Activated CD4-positive, alpha-beta T cell treated with anti-CD3 and anti-CD28 coated beads, Interleukin-2, amount 10 ng/mL, durations not matched to agents 7 days and 5 days (primary cell): ENCODE results near the gene FUCA1. TPM values are rescaled to one million over a fixed set of nuclear protein-coding genes. Genes with fewer than 3 reads are reported as not detected.

Experiments
- CTCF ChIA-PET: fragments of 350-600 bp; sonication (Branson Sonifier 250); formaldehyde crosslinking; loops from one replicate; lab custom pipeline; 2021; ENCODE audit warnings: antibody characterized with exemption; lab: Charles Lee
- POLR2A ChIA-PET: fragments of 350-600 bp; sonication (Branson Sonifier 250); formaldehyde crosslinking; loops from one replicate; lab custom pipeline; 2021; ENCODE audit warnings: antibody characterized with exemption; lab: Charles Lee
- DNase-seq: peaks from one replicate; pipeline ENCODE4 v3.0.0-alpha.2; 2020
- H3K27ac Mint-ChIP-seq: one replicate; pipeline ENCODE4 v1.8.0; 2021; ENCODE audit warnings: mild to moderate bottlenecking, moderate library complexity, mixed read lengths
- H3K27me3 Mint-ChIP-seq: one replicate; pipeline ENCODE4 v1.8.0; 2021; ENCODE audit warnings: mixed read lengths
- H3K36me3 Mint-ChIP-seq: one replicate; pipeline ENCODE4 v1.8.0; 2021; ENCODE audit warnings: low read depth, mixed read lengths
- H3K4me1 Mint-ChIP-seq: one replicate; pipeline ENCODE4 v1.8.0; 2021; ENCODE audit warnings: mixed read lengths
- H3K4me3 Mint-ChIP-seq: one replicate; pipeline ENCODE4 v1.8.0; 2021; ENCODE audit warnings: mild to moderate bottlenecking, moderate library complexity, mixed read lengths
- H3K9me3 Mint-ChIP-seq: one replicate; pipeline ENCODE4 v1.8.0; 2021; ENCODE audit warnings: mixed read lengths
- total RNA-seq, 2 experiments: library from RNA; stranded (reverse); gene quantifications; one replicate each; pipeline ENCODE4 v1.2.3, GENCODE V29; 2021

FUCA1 gene
- total RNA-seq, result 1 to 10 TPM; 5.8 to 6.1 TPM

DNA sequence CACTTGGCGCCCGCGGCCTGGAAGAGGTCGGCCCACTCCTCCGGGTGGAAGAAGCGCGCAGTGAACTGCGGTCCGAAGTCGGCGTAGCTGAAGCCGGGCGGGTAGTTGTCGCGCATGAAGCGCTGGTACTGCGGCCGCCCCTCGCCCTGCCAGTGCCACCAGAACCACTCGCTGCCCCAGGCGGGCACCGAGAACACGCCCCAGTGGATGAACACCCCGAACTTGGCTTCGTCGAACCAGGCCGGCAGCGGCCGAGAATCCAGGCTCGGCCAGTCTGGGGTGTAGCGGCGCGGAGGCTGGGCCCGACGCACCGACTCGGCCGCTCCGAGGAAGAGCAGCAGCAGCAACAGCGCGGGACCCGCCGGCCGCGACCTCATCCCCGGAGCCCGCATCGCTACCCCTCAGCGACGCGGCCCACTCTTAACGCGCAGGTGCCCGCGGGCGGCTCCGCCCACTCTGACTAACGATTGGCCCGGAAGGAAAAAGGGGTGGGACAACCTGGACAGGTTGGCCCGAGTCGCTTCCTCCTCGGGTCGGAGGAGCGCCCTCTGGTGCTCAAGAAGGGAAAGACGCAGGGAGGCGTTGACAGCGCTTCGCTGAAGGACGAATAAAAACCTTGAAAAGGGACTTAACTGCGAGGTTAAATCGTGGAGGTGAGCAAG, at the start of gene FUCA1:
Gene FUCA1, minus strand, starts transcription at position 396 of the 662 bp plus-strand sequence. Its CDS starts 4 bp downstream, at position 392.
- Mint-ChIP-seq H3K4me3 (peak within 1 kb of the TSS; percentile 76), H3K36me3 (peaks cover 4% of the 10 kb centered on the region), H3K27ac (peak within 1 kb of the TSS; percentile 78), H3K4me1 (peaks cover 31% of the 10 kb centered on the region), H3K9me3 (no peaks in the 10 kb centered on the region), H3K27me3 (peaks cover 4% of the 10 kb centered on the region)
- peak; percentile 95 for DNase-seq
- ChIA-PET CTCF (interaction anchor here (0.9 to 2.1 kb wide), 2 partner anchors 12 to 58 kb away, joined by 3 to 6 read pairs; no protein-coding TSS in a partner anchor), POLR2A (no interaction called here)

DNA sequence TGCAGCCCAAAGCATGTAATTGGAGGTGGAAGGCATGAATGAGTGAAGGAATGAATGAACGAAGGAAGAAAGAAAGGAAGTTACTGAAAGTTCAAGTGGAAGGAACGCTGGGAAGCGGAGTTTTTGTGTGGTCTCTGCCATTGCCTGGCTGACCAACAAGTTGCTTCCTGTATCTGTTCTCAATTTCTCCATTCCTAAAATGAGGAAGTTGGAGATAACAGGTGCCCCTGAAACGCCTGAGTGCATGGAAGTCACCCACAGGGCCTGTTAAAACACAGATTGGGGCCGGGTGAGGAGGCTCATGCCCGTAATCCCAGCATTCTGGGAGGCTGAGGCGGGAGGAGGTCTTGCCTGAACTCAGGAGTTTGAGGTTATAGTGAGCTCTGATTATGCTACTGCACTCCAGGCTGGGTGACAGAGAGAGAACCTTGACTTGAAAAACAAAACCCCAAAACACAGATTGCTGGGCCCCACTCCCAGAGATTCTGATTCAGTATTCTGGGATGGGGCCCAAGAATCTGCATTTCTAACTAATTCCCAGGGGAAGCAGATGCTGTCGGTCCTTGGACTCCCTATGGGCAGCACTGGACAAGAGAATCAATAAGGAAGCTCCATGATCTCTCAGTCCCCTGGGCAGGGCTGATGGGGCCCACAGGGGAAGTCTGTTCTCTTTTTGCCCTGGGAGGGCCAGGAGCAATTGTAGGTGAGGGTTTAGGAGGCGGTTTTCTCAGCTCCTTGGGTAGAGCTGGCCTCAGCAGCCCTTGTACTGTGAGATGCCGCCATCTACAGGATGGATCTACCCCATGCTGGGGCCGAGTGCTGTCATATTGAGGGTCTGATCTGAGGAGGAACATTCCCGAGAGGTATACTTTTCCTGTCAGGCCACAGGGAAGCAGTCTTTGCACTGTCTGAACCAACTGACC, 48.4 kb upstream of the FUCA1 start:
- CTCF ChIA-PET, result interaction anchor here (0.6 to 2.6 kb wide), 16 partner anchors 11 to 330 kb away, joined by 3 to 16 read pairs (median 3); partner anchors contain the start of gene PITHD1
- H3K4me3 Mint-ChIP-seq, result no peak overlapping the region
- peaks cover 31% of the 10 kb centered on the region for H3K4me1 Mint-ChIP-seq
- POLR2A ChIA-PET, result no interaction called here
- H3K36me3 Mint-ChIP-seq, result no peaks in the 10 kb centered on the region
- no peaks in the 10 kb centered on the region for H3K9me3 Mint-ChIP-seq
- no peaks in the 10 kb centered on the region for H3K27me3 Mint-ChIP-seq
- DNase-seq, result peak; percentile 64
- H3K27ac Mint-ChIP-seq, result no peak overlapping the region

DNA sequence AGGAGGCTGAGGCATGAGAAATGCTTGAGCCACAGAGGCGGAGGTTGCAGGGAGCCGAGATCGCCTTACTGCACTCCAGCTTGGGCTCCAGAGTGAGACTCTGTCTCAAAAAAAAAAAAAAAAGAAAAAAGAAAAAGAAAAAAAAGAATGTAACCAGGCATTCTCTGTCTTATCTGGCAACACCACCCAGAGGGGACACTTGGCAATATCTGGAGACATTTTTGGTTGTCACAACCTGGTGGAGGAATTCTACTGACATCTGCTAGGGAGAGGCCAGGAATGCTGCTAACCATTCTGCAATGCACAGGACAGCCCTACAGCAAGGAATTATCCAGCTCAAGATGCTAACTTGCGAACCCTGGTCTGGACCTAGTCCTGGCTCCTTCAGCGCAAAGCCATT, 47.4 kb upstream of the FUCA1 start:
- no peak for DNase-seq
- Mint-ChIP-seq H3K27ac (no peak overlapping the region), H3K9me3 (no peaks in the 10 kb centered on the region), H3K36me3 (no peaks in the 10 kb centered on the region), H3K4me3 (no peak overlapping the region), H3K4me1 (peaks cover 41% of the 10 kb centered on the region), H3K27me3 (no peaks in the 10 kb centered on the region)
- ChIA-PET CTCF (interaction anchor here (2.2 to 2.6 kb wide), 2 partner anchors 105 to 108 kb away, joined by 4 to 16 read pairs; no protein-coding TSS in a partner anchor), POLR2A (no interaction called here)

DNA sequence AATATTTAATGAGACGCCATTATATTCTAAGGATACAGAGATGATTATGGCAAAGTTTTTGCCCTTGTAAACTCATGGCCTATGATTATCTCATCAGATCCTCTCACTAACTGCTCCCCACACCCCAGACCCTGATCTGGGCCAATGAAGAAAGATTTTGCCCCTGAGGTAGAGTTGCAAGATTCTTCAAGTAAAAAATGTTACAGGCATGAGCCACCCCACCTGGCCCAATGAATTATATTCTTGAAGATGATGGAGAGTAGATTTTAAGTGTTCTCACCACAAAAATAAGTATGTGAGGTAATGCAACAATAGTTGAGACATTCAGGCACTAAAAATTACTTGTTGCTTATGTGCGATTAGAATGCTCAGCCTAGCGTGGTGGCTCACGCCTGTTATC, 46.8 kb upstream of the FUCA1 start:
- no peak for DNase-seq
- CTCF ChIA-PET, result interaction anchor here (2.6 kb wide), 1 partner anchor 105 kb away, joined by 16 read pairs; no protein-coding TSS in a partner anchor
- POLR2A ChIA-PET, result no interaction called here
- no peak overlapping the region for H3K27ac Mint-ChIP-seq
- no peaks in the 10 kb centered on the region for H3K36me3 Mint-ChIP-seq
- H3K9me3 Mint-ChIP-seq, result no peaks in the 10 kb centered on the region
- peaks cover 43% of the 10 kb centered on the region for H3K4me1 Mint-ChIP-seq
- H3K27me3 Mint-ChIP-seq, result no peaks in the 10 kb centered on the region
- no peak overlapping the region for H3K4me3 Mint-ChIP-seq

DNA sequence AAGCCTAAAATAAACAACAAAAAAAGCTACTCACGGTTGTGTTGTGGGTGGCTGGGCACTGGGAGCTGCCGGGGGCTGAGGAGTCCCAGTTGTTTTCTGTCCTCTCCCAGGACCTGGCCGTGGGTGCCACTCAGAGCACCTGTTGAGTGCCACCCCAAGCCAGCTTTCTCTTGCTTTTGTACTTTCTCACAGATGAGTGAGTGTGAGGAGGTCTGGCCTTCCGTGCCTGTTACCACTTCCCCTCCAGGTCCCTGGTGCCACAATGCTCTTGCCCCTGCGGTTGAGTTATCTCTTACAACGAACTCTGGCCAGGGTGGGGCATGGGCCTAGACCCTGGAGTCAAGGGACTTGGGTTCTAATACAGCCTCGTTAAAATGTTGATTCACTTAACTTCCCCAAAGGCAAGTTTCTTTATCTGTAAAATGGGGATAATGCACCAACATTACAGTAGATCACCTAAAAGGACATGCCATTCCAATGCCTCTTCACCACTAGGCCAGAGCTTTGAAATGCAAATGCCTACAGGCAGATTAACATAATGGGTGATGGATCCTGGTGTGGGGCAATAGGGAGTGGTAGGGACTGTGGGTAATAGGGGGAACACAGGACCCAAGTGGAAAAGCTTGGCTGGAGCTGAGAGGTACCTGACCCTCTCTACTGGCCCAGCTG, 45.3 kb upstream of the FUCA1 start, which contains the start of gene CNR2:
Gene CNR2, minus strand, starts transcription at position 151 of the 669 bp plus-strand sequence. CDS start 37,745 bp downstream, outside the sequence.
- POLR2A ChIA-PET, result no interaction called here
- CTCF ChIA-PET, result no interaction called here

DNA sequence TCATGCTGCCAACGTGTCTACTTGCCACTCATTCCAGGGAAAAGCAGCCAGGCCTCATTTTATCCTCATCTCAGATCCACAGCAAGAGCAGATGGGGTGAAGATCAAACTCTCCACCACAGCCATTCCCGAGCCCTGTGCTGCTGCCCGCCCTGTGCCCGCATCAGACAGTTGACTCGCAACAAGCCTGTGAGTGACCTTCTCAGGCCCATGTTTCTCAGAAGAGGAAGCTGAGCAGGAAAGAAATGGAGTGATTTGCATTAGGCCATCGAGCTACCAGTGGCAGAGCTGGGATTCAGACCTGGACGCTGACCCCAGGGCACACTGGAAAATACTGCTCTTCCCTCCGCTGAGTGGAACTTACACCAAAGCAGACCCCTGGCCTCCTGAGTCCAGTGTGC, 43.8 kb upstream of the FUCA1 start:
- Mint-ChIP-seq H3K4me1 (peaks cover 55% of the 10 kb centered on the region), H3K27ac (no peak overlapping the region), H3K9me3 (no peaks in the 10 kb centered on the region), H3K4me3 (no peak overlapping the region), H3K36me3 (no peaks in the 10 kb centered on the region), H3K27me3 (peaks cover under 1% of the 10 kb centered on the region)
- ChIA-PET CTCF (no interaction called here), POLR2A (no interaction called here)
- no peak for DNase-seq

More for the DNA sequence above, 45.3 kb upstream of the FUCA1 start, which contains the start of gene CNR2:
- Mint-ChIP-seq H3K27me3 (no peaks in the 10 kb centered on the region), H3K36me3 (no peaks in the 10 kb centered on the region), H3K9me3 (no peaks in the 10 kb centered on the region), H3K27ac (peak within 1 kb of the TSS; percentile 64), H3K4me1 (peaks cover 55% of the 10 kb centered on the region), H3K4me3 (no peak within 1 kb of the TSS)
- peak; percentile 39 for DNase-seq

DNA sequence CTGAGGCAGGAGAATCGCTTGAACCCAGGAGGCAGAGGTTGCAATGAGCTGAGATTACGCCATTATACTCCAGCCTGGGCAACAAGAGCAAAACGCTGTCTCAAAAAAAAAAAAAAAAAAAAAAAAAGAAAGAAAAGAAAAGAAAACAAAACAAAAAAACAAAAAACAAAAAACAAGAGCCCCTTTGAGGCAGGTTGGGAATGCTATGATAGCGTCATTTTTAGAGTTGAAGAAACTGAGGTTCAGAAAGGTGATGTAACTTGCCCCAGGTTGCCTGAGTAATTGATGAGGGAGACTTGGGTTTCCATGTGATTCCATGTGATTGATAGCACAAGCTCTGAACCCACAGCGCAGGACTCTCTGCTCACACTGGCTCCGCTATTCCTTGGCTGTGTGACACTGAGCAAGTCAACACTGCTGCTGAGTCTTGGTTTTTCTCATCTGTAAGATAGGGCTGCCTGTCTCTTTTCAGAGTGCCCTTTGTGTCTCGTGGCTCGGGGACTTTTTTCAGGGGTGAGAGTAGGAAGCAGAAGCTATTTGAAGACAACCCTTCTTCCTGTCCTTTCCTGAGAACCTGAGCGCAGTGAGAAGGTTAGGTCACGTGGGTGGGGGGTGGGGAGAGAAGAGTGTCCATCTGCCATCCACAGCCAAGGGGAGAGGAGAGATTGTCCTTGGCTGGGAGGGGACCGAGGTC, 42.6 kb upstream of the FUCA1 start:
- Mint-ChIP-seq H3K4me3 (no peak overlapping the region), H3K27me3 (peaks cover 7% of the 10 kb centered on the region), H3K27ac (no peak overlapping the region), H3K4me1 (peaks cover 54% of the 10 kb centered on the region), H3K36me3 (no peaks in the 10 kb centered on the region), H3K9me3 (no peaks in the 10 kb centered on the region)
- DNase-seq, result no peak
- ChIA-PET CTCF (interaction anchor here (0.5 to 1.2 kb wide), 4 partner anchors 9 to 308 kb away, joined by 3 read pairs; no protein-coding TSS in a partner anchor), POLR2A (no interaction called here)

DNA sequence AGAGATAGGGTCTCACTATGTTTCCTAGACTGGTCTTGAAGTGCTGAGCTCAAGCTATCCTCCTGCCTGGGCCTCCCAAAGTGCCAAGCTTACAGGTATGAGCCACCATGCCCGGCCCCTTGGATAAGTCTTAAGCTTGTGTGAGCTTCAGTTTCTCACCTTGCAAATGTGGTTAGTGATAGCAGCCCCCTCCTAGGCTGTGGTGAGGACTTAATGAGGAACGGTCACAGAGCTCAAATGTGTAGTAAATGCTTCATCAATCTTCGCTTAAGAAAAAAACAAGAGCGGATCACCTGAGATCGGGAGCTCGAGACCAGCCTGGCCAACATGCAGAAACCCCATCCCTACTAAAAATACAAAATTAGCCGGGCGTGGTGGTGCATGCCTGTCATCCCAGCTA, 42.1 kb upstream of the FUCA1 start:
- H3K27ac Mint-ChIP-seq, result no peak overlapping the region
- POLR2A ChIA-PET, result interaction anchor here (0.6 kb wide), 1 partner anchor 105 kb away, joined by 4 read pairs; no protein-coding TSS in a partner anchor
- no peak overlapping the region for H3K4me3 Mint-ChIP-seq

DNA sequence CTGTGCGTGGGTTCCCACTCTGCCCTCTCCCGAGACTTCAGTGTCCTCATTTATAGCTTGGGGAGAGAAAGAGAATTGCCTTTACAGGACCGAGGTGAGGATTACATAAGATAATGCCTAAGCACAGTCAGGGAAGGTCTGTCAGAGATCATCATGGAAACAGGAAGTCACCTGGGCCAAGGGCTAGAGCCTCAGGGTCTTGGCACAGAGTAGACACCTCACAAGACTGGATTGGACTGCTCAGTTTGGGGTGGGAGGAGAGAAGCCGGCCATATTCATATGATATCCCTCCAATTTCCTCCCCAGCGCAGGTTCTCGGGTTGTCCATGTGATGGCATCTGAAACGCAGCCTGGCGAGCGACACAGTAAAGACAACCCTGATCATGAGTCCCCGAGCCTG, 41.3 kb upstream of the FUCA1 start:
- Mint-ChIP-seq H3K9me3 (no peaks in the 10 kb centered on the region), H3K4me1 (peaks cover 58% of the 10 kb centered on the region), H3K27ac (no peak overlapping the region), H3K4me3 (no peak overlapping the region), H3K36me3 (no peaks in the 10 kb centered on the region), H3K27me3 (peaks cover 16% of the 10 kb centered on the region)
- POLR2A ChIA-PET, result no interaction called here
- CTCF ChIA-PET, result interaction anchor here (0.9 to 3.3 kb wide), 3 partner anchors 12 to 102 kb away, joined by 3 to 16 read pairs (median 3); no protein-coding TSS in a partner anchor
- no peak for DNase-seq

More for the DNA sequence above, 42.1 kb upstream of the FUCA1 start:
- Mint-ChIP-seq H3K9me3 (no peaks in the 10 kb centered on the region), H3K36me3 (no peaks in the 10 kb centered on the region), H3K4me1 (peaks cover 55% of the 10 kb centered on the region), H3K27me3 (peaks cover 11% of the 10 kb centered on the region)
- DNase-seq, result no peak
- CTCF ChIA-PET, result interaction anchor here (0.5 to 3.3 kb wide), 6 partner anchors 9 to 307 kb away, joined by 3 to 16 read pairs (median 3); no protein-coding TSS in a partner anchor

DNA sequence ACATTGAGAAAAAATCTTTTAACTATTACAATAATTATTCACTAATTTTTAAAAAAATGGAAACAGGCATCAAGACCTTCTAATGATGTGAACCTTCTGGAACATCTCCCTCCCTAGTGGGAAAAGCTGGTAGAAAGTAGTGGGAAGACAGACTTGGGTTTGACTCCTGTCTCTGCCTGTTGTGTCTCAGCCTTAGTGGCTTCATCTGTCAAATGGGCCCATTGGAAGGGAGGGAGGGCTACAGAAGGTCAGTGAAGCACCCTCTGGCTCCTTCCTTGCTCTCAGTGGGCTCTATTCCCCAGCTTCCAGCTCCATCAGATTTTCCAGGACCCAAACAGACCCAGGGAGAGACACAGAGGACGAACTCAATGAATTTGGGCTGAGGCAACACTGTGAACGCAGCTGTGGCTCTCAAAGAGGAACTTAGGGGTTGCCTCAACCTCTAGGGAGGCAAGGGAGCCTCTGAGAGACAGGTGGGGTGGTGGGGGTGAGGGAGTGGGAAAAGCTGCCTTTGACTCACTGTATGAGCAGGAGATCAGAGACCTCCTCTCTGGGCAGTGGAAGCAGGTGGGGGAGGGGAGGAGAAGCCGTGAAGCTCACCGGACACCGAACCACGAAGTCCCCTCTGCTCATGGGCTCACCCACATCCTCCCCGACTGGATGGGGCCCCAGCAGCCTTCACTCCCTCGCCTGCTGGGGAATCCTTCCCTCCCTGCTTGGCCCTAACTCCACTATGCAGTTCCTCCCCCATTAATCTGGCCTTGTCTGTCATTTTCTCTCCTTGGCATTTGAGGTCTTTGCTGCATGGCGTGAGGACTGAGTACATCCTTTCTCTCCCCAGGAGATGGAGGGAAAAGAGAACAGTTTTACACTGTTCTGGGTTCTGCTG, 40.6 kb upstream of the FUCA1 start:
- Mint-ChIP-seq H3K27me3 (peaks cover 21% of the 10 kb centered on the region), H3K36me3 (no peaks in the 10 kb centered on the region)

DNA sequence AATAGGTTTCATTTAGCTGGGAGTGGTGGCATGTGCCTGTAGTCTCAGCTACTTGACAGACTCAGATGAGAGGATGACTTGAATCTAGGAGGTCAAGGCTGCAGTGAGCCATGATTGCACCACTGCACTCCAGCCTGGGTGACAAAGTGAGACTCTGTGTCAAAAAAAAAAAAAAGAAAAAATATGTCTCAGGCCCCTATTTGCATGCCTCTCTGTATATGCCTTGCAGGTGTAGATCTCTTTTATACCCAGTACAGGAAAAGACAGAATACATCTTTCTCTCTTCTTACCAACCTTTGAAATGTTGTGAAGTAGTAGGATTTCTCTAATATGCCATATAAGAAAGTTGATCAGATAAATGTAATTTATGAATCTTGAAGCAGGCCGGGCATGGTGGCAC, 38.6 kb upstream of the FUCA1 start:
- no peak overlapping the region for H3K4me3 Mint-ChIP-seq
- POLR2A ChIA-PET, result no interaction called here
- DNase-seq, result no peak
- H3K27me3 Mint-ChIP-seq, result peaks cover 34% of the 10 kb centered on the region
- CTCF ChIA-PET, result interaction anchor here (0.6 to 0.8 kb wide), 3 partner anchors 43 to 372 kb away, joined by 3 to 5 read pairs (median 3); no protein-coding TSS in a partner anchor
- H3K36me3 Mint-ChIP-seq, result no peaks in the 10 kb centered on the region
- H3K27ac Mint-ChIP-seq, result no peak overlapping the region
- no peaks in the 10 kb centered on the region for H3K9me3 Mint-ChIP-seq
- H3K4me1 Mint-ChIP-seq, result peaks cover 38% of the 10 kb centered on the region

More for the DNA sequence above, 40.6 kb upstream of the FUCA1 start:
- H3K27ac Mint-ChIP-seq, result peak overlapping the region; percentile 54
- ChIA-PET CTCF (interaction anchor here (0.9 to 3.3 kb wide), 2 partner anchors 11 to 13 kb away, joined by 3 to 16 read pairs; no protein-coding TSS in a partner anchor), POLR2A (no interaction called here)
- H3K9me3 Mint-ChIP-seq, result no peaks in the 10 kb centered on the region
- H3K4me1 Mint-ChIP-seq, result peaks cover 56% of the 10 kb centered on the region
- H3K4me3 Mint-ChIP-seq, result no peak overlapping the region
- DNase-seq, result peak; percentile 15
